ENCODE measurements around the gene GDF10. TPM values are rescaled to one million over a fixed set of nuclear protein-coding genes. Genes with fewer than 3 reads are reported as not detected.

The GDF10 gene
- total RNA-seq, 1 experiment from 2014 or later = 0.20 TPM

GRCh38 chr10:47359626-47360418 lies 59.8 kb downstream of the GDF10 start:
- no peak overlapping the region; a peak in 1 of 7 replicates for H3K27ac Mint-ChIP-seq
- no peak overlapping the region for H4K5ac ChIP-seq (ENCODE audit: insufficient read length, low read depth, low read length)
- H3K9ac ChIP-seq (ENCODE audit: extremely low read depth, insufficient read length, low read length) = no peak overlapping the region
- no peak overlapping the region for H2BK15ac ChIP-seq (ENCODE audit: low read depth, low read length)
- no peaks in the 10 kb centered on the region for H3K23me2 ChIP-seq (ENCODE audit: insufficient read length, low read depth, low read length, poor library complexity, severe bottlenecking)
- H3K27me3 ChIP-seq (ENCODE audit: insufficient read depth, low read length) = no peaks in the 10 kb centered on the region
- H2BK12ac ChIP-seq (ENCODE audit: insufficient read length, low read depth, low read length) = no peak overlapping the region
- no peak overlapping the region for H3K56ac ChIP-seq (ENCODE audit: insufficient read length, low read depth, low read length)
- H3K79me2 ChIP-seq (ENCODE audit: insufficient read depth, low read length) = no peaks in the 10 kb centered on the region
- H2BK120ac ChIP-seq (ENCODE audit: low read depth, low read length, poor library complexity, severe bottlenecking) = no peak overlapping the region
- H4K91ac ChIP-seq (ENCODE audit: insufficient read length, low read depth, low read length) = no peak overlapping the region
- DNase-seq = no peak
- no peak overlapping the region for H2AK5ac ChIP-seq (ENCODE audit: insufficient read length, low read length)
- no peak overlapping the region; the same call in 1 of the 2 replicates for H3K14ac ChIP-seq (ENCODE audit: insufficient read depth, low read length)
- no peaks in the 10 kb centered on the region for H3K79me1 ChIP-seq (ENCODE audit: insufficient read depth, low read depth, low read length, poor library complexity, severe bottlenecking)
- no peak overlapping the region for H3T11ph ChIP-seq (ENCODE audit: low read length)
- H3K23ac ChIP-seq (ENCODE audit: insufficient read length, low read depth, low read length) = no peak overlapping the region
- H3K4me3 Mint-ChIP-seq = no peak overlapping the region
- H3K36me3 Mint-ChIP-seq (ENCODE audit: insufficient read depth in 1 of 3, low read depth in 3 of 3) = no peaks in the 10 kb centered on the region
- no CpG with 5 or more reads among the region's 4 CpGs for WGBS (ENCODE audit: extremely low coverage, insufficient read length, low lambda C conversion rate)
- H3K4ac ChIP-seq (ENCODE audit: low read depth, low read length) = no peak overlapping the region
- H3K18ac ChIP-seq (ENCODE audit: insufficient read length, low read depth, low read length) = no peak overlapping the region
- TF ChIP-seq CTCF (conservative IDR thresholded peaks at IDR 0.05) = no peak
- H3K4me1 Mint-ChIP-seq = peaks cover 15 to 18% of the 10 kb centered on the region in 2 experiments
- no peaks in the 10 kb centered on the region for H3K4me1 ChIP-seq (ENCODE audit: insufficient read depth, low read length)
- H4K8ac ChIP-seq (replicated peaks; ENCODE audit: insufficient read length, low read depth, low read length) = no peak overlapping the region
- no peaks in the 10 kb centered on the region for H3K9me3 Mint-ChIP-seq
- no peak overlapping the region for H3K4me2 ChIP-seq (ENCODE audit: insufficient read depth, insufficient read length, low read length)
- no peak overlapping the region for H3K27ac ChIP-seq (ENCODE audit: insufficient read length, low read depth, low read length)
- no peak overlapping the region for H2BK5ac ChIP-seq (ENCODE audit: insufficient read length, low read length)
- H4K20me1 ChIP-seq (ENCODE audit: control insufficient read depth, insufficient read depth, insufficient read length) = no peaks in the 10 kb centered on the region
- no peak overlapping the region for H2AFZ ChIP-seq (ENCODE audit: low read length)
- no peak overlapping the region for H2BK20ac ChIP-seq (ENCODE audit: low read depth, low read length, poor library complexity, severe bottlenecking)
- H3K9me3 ChIP-seq (ENCODE audit: control insufficient read depth, low read depth, low read length) = no peaks in the 10 kb centered on the region
- H3K27me3 Mint-ChIP-seq (ENCODE audit: low read depth) = no peaks in the 10 kb centered on the region
